ENCODE data around the gene MOB4.

DNA sequence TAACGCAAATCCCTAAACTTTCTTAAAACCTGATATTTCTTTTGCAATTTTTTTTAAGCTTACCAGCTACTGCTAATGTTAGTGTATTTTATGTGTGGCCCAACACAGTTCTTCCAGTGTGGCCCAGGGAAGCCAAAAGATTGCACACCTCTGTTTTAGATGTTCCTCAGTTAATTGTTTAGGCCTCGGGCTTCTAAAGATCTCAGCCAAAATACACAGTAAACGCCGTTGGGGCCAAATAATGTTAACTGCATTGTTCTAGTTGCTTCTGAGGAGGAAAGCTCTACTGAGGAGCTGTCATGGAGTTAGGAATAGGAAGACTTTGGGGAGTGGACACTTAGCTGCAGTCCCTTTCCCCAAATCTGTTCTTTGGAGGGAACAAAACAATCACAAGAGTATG lies 13.7 kb upstream of the MOB4 start:
- no peak for TF ChIP-seq EZH2 (IDR thresholded peaks at IDR 0.05; ENCODE audit: borderline replicate concordance, low read length)
- TF ChIP-seq, protein P1, sequence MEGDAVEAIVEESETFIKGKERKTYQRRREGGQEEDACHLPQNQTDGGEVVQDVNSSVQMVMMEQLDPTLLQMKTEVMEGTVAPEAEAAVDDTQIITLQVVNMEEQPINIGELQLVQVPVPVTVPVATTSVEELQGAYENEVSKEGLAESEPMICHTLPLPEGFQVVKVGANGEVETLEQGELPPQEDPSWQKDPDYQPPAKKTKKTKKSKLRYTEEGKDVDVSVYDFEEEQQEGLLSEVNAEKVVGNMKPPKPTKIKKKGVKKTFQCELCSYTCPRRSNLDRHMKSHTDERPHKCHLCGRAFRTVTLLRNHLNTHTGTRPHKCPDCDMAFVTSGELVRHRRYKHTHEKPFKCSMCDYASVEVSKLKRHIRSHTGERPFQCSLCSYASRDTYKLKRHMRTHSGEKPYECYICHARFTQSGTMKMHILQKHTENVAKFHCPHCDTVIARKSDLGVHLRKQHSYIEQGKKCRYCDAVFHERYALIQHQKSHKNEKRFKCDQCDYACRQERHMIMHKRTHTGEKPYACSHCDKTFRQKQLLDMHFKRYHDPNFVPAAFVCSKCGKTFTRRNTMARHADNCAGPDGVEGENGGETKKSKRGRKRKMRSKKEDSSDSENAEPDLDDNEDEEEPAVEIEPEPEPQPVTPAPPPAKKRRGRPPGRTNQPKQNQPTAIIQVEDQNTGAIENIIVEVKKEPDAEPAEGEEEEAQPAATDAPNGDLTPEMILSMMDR (IDR thresholded peaks at IDR 0.05; ENCODE audit: low read length), result no peak
